Midbrain (tissue), 1 donor: ENCODE results near the gene RANBP1.

Source experiments
- DNase-seq: peaks from one replicate; lab custom pipeline; 2025; lab: John Stamatoyannopoulos, UW

The RANBP1 gene

DNA sequence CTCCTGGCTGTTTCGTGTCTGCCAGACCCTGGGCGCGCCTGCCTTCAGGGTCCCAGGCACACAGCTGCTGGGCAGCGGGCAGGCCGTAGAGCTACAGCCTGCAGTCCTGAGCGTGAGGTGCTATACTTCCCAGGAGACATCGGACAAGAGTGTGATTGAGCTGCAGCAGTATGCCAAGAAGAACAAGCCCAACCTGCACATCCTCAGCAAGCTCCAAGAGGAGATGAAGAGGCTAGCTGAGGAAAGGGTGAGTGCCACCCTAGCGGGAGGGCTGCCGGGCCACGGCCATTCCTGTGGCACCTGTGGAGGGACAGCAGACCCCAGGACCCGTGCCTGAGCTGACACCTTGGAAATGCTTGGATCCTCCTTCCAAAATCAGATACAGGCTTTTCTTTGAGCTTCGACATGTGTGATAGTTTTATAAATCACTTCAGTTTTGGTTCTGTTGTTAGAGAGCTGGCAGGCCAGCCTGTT, 7.1 kb upstream of the RANBP1 start:
- DNase-seq: no peak

DNA sequence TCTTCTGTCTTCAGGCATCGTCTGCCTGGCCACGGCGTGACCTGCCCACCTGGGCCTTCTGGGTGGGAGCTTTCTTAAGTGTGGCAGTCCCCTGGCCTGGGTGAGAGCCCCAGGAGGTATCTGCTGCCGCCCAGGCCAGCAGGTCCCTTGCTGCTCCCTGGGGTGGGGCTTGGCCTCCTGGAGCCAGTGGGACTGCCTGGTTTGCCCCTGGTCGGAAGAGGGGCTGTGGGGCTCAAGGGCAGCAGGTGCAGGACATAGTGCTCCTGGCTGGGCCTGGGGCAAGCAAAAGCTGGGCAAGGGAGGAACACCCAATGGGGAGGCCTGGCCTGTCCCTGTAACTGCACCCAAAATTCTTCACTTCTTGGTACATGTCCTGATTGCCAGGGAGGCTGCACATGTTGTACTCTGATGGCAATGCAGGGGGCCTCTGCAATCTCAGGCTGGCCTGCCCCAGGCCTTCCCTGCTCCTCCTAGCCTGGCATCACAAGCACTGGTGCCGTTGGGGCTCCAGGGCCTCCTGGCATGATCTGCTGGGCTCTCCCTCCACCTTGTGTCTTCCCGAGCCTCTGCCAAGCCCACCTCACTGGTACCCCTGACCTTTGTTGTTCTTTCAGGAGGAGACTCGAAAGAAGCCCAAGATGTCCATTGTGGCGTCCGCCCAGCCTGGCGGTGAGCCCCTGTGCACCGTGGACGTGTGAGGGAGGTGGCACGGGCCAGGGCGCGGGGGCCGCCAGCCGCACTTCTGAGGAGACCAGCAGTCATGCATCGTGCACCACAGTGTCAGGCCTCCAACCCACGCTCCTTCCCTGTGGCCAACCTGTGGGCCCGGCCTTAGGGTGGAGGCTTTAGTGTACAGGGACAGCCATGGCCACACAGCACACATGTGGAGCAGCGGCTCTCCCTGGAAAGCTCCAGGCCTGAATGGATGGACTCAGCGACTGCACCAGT, 6.2 kb upstream of the RANBP1 start:
- no peak for DNase-seq

DNA sequence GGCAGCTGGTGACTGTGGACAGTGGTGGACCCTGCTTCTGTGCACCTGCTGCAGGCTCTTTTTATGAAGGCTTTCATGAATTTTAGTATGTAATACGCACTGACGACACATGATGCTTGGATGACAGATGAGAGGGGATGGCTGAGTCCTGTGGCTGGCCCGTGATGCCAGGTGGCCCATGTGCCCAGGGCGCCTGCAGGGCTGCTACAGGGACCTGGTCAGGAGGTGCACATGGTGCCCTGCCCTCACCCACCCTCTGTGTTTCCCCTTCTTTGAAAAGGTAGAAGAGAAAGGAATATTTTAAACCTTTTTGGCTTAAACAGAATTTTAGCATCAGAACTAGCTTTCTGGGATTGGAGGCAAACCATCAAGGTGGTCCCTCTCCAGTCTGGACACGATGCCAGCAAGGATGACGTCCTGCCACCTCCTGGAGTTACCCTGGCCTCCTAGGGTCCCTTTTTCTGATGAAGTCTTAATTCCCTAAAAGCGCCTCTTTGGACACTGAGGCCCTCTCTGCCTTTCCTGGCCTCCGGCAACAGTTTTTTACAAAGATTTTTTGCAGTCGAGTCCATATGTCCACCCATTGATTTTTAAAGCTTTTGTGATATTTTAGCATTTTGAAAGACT, 5.4 kb upstream of the RANBP1 start:
- no peak for DNase-seq

DNA sequence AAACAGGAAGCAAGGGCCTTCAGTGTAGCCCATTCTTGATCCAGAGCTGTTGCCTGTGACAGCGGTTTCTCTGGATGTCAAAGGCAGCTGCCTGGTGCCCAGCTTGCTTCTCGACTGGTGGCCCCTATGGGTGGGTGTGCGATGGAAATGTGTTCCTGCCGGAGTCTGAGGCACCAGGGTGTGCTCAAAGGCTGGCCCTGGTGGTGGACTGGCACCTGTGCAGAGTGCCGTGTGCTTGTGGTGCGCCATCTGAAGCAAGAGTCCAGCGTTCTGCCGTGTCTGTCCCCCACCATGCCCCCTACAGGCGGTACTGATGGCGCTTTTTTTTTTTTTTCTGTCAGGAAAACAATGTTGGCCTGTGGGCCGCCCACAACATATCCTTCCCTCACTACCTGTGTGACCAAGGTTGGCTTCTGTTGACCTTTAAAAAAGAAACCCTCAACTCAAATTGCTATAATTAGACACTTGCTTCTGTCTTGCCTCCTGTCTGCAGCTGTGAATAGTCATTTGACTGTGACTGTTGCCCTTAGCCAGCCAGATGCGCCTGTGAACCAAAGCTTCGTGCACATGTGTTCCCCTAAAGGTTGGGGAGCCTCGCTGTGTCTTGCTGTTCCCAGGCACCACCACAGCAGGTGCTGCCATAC, 4.7 kb upstream of the RANBP1 start:
- no peak for DNase-seq

DNA sequence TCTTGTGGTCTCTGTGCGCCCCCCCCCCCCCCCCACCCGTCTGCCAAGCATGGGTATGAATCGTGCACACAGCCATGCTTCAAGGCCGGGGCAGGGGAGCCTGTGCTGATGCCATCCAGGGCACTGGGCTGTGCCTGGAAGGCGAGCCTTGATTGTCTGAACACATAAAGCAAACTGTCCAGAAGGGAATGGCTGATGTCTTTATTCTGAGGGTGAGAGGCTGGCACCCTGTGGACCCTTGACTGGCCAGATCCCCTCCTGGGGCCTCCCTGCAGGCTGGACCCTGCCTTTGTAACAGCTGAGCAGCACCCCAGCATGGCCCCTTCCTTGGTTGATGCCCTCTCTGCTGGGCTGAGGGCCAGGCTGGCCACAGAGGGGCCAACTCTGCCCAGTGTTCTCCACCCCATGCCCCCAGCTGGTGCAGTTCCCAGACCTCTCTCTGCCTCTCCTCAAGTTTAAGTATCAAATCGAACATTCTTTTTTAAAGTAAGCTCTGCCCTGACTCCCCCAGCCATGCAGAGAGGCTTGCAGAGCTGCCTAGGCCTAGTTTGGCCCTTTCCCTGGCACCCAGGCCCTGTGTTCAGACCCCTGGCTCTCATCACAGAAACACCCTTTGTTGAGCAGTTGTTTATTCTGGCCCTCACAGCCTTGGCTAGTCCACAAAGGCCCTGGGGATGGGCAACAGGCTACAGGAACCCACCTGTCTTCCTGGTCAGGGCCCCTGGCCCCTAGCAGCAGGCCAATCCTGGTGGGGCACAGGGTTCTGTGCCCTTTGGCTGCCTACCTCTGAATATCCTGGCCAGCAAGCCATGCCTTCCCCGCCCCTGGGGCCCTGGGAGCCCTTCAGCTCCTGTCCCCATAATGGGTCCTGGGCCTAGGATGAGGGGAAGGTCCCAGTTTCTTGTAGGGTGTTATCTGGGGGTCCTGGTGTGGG, 3.9 kb upstream of the RANBP1 start:
- peak; percentile 39 for DNase-seq

DNA sequence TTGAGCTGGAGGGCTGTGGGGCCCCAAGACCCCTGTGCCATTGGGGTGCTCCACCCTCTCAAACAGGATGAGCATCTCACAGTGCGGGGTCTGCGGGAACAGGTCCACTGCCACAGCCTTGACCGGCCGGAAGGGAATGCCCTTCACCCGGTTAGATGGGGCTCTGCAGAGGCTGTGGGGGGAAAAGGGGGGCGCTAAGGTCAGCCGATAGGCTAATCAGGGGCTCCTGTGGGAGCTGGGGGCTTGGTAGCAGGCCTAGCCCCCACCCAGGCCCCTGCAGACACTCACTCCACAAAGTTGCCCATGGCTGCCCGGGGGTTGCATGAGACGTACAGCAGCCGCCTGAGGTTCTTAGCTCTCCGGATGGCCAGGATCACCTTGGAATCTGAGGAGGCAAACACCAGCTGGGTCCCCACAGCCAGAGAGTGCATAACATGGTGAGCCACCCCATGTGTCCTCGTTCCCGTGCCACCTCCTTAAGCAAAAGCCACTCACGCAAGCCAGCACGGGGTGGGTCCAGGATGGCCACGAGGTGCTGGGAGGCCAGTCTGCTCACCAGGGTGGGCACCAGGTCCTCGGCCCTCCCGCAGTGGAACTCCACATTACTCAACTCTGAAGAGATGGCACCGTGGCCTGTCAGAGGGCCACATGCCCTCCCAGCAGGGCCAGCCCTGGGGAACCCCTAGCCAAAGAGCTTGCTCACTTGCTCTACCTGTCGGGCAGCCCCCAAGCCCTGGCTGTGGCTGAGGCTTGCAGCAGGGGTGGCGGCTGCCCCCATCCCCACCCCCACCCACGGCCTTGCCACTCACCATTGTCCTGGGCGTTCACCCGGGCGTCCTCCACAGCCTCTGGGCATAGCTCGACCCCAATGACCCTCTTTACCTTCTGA, 3.0 kb upstream of the RANBP1 start:
- no peak for DNase-seq

DNA sequence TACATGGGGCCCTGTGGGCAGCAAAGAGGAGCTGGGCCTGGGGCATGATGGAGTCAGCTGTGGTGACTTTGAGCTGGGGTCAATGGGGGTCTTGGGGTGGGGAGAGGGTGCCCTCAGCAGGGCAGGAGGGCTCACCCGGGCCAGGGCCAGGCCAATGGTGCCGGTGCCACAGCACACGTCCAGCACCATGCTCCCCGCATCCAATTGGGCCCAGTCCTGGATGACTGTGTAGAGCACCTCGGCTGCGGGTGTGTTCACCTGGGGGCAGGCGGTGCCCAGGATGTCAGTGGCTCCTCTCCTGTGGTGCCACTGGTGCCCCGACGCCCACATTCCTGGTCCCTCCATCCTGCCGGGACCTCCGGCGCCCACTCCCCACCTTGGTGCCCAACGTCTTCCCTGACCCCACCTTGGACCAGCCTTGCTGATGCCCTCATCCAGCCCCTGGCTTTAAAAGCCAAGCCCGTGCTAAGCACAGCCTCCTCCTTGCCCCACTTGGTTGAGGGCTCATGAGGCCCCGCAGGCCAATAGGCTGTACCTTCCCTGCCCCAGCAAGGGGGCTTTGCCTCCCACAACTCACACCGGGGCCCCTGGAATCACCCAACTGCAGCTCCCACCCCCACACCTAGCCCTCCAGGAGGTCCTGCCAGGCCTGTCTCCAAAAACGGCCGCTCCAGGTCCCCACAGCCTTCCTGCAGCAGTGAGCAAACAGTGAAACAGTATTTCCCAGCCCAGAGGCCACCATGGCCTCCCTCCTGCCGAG, 2.2 kb upstream of the RANBP1 start:
- DNase-seq: no peak

DNA sequence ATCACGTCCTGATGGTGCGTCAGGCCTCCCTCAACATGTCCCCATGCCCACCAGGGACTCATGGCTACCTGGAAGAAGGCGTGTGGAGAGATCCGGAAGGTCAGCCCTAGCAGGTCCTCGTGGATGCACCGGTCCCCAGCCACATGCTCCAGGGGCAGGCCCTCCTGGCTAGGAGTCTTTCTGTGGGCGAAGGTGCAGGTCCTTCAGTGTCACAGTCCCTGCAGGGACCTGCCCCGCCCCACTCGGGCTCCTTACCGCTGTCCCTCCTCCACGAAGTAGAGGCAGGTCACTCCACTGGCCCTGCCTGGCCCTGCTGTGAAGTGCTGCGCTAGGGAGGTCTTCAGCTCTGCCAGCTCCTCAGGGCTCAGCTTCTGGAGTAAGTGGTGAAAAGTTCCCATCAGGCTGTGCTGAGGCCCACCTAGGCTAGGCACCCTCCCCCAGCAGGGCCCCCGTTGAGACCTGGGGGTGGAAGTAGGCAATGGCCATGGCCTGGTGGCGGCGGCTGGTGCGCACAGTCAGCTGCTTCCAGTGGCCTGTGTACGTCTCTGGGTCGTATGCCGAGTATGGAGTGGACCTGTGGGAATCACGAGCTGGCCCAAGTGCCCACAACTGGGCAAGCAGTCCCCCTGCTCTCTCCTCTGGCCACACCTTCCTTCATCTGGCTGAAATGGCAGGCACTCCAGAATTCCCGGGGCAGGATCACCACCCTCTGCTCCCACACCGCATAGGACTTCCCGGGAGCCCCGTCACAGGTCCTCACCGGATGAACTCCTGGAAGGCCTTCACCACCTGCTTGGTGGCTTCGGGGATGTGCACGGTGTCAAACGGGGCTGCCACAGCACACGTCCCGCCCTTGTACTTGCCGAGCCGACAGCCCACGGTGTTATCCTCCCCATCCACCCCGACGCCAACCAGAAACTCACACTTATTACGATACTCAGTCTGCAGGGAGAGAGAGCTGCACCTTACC, 1.1 kb upstream of the RANBP1 start:
- DNase-seq: no peak

DNA sequence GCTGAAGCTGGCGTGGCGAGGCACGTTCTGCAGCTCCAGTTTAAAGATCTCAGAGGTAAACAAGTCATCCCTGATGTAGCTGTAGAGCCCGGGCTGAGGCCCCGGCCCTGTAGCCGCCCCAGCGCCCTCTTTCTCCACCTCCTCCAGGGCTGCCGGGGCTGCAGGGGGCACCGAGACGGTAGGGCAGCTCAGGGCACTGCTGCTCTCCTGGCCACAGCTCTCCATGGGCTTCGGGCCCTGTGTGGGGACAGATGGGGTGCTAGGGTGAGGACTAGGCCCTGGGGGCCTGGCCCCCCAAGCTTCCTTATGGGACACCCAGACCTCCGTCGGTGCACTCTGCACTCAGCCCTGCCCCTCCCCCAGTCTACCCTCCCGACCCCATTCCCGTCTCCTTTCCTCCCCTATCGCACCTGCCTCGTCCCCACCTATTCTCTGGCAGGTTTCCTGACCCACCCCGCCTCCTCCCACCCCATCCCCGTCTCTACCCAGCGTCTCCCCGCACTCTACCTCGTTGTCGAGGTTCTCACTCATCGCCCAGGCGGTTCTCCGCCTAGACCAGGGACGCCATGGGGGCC, 559 bp downstream of the RANBP1 start:
- no peak for DNase-seq

DNA sequence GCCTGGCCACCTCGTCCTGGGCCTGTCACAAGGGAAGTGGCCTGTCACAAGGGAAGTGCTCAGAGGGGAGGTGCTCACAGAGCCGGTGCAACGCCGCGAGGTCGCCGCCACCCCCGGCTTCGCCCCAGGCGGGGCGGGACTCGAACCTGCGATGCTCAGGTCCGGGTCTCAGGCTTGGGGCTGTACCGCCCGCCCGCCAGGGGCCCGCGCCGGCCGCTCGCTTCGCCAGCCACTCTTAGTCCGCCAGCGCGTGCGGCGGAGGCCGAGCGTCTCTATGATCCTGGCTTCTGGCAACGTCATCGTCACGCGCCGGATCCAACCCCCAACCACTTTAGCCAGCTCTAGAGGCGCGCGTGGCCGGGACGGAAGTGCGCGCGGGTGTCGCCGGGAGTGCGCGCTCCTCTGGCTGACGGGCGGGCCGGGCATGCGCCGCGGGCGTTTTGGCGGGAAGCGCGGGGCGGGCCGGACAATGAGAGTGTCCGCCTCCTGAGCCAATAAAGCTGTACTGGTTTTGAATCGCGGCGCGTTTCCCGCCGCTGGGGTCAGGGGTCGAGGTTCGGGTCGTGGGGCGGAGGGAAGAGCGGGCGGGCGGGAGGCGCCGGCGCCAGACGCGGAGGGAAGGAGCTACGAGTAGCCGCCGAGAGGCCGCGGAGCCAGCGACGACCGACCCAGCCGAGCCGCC, 1.2 kb downstream of the RANBP1 start, which contains the start of gene TRMT2A:
TSS of gene TRMT2A (minus strand) at position 276 of the 682 bp plus-strand sequence. CDS start 320 bp downstream, outside the sequence.
- peak; percentile 97 for DNase-seq

DNA sequence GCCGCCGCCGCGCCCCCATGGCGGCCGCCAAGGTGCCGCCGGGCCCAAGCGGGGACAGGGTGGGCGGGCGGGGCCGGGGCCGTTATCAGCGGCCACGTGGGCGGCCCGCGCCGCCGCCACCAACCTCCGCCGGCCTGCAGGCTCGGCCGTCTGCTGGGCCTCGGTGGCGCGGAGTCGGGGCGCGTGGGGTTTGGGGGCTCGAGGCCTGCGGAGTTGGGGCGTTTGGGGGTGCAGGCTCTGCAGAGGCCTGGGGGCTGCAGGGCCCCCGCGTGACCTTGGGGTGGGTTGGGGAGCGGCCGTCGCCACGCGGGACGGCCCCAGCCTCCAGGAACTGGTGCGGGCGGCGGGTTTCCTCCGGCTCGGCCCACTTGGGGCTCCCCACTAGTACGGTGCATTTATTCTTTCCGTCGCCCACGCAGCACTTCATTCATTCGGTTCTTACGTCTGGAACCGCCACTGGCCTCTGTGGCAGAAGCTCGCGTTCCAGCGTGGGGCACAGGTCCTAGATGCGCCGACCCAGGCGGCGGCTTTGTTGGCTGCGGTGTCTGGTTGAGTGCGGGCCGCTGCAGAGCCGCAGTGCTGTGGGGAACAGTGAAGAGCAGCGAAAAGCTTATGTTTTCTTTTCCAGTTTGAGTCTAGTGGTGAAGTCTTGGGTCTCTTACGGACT, 1.9 kb downstream of the RANBP1 start:
- no peak for DNase-seq

DNA sequence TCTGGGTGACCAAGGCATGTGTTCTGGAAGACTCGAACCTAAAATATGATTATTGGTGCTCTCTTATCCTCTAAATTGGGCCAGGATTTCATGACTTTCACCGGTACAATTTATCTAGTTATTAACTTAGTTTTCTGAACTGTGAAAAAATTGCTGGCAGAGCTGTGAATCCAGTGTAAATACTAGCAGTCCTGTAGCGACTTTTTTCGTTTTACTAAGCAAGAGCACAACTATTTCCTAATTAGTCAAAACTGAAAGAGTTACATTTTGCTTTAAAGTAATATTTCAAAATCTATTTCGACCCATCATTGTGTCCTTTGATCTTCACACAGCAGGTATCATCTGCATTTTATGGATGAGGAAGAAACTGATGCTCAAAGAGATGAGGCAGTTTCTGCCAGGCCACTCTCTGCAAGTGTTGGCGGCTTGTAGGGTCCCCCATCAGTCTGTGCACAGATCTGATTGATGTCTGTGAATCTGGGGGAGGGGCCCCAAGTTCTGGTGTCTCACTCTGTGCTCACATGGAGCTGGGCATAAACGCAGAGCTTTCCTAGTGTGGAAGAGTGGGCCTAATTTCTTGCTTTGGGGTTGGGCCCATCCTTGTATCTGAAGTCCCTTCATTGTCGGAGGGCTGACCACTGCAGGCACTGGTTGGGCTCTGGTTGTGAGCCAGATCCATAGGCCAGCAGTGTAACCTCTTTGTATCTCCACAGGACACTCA, 2.6 kb downstream of the RANBP1 start:
- no peak for DNase-seq

DNA sequence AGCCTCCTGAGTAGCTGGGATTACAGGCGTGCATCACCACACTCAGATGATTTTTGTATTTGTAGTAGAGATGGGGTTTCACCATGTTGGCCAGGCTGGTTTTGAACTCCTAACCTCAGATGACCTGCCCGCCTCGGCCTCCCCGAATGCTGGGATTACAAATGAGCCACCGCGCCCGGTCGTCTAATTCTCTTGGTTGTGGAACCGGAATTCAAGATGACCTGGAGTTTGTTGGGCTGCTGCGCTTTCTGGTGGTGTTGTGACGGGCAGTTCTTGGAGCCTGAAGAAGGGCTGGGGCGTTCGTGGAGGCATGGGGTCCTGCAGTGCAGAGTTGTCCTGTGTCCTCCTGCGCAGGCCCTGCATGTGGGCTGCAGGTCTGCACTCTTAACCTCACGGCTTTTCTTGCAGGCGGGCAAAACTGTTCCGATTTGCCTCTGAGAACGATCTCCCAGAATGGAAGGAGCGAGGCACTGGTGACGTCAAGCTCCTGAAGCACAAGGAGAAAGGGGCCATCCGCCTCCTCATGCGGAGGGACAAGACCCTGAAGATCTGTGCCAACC, 6.0 kb downstream of the RANBP1 start:
- no peak for DNase-seq

DNA sequence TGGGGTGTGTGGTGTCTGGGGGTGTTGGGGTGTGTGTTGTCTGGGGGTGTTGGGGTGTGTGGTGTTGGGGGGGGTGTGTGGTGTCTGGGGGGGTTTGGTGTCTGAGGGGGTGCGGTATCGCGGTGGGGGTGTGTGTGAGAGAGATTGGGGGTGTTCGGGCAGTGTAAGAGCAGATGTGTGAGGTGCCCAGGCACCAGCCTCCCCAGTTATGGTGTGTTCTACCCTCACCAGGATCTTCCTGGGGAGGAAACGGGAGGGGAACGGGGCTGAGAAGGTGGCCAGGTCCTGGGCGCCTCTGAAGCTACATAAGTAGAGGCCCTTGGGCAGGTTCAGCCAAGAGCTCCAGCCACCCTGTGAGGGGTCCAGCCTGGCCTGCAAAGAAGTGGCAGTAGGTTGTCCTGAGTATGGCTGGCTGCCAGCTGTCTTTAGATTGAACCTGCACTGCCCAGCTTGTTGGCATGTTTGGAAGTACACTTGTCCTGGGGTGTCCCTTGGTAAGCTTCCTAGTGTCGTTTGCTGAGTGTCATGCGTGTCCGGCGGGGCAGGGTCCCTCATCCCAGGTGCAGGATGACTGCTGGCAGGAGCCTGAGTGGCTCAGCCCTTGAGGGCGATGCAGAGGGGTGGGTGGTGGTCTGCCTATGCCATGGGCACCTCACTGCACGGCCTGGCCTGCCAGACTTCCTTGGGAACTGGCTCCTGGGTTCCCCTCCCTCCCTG, 7.6 kb downstream of the RANBP1 start:
- DNase-seq: no peak

DNA sequence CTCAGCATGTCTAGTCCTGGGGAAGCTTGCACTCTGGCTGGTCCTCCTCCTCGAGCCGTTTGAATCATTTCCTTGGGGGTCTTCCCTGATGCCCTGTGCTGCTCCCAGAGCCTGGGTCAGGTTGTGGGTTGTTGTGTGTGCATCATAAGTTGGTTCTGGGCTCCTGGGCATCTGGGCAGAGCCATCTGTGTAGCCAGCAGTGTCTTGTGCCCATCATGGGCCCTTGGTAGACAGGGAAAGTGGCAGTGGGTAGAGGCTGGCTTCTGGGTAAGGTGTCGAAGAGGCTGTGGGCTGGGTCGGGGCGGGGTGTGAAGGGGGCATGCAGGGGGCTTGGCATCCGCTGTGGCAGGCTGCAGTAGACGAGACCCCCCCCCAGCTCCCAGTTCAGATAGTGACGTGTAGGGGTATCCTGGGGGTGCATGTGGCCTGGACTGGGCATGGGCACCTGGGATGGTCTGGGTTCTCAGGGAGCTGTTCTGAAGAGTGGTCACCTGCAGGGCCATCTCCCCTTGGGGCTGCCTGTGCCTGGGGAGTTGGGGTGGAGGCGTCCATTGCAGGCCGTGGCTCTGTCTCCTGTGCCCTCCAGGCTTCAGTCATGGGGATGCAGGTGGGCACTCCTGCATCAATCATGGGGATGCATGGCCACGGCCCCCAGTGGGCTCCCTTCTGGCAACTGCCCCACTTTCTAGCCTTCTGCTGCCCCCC, 8.3 kb downstream of the RANBP1 start:
- DNase-seq: no peak
